NCI-H187 treated with DMSO at 0.1 percent for 48 hours (cell line): ENCODE data around the gene EML6.

ENCODE experiments used
- DNase-seq: peaks from one replicate; lab custom pipeline; 2025; lab: John Stamatoyannopoulos, UW

The EML6 gene

DNA sequence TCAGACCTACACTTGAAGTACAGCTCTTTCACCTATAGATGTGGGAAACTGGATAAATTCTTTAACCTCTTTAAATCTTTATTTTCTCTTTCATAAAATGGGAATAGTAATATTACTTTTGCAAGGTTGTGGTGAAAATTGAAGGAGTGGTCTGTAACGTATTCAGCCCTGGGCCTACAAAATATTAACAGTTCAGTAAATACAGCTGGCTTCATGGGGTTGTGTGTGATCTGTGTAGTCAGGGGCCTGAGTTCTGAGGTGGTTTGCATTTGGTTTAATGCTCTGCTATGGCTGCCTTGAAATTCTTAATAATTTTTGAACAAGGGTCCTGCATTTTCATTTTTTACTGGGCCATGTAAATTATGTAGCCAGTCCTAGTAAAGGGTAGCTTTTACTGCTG is 16.8 kb upstream of the EML6 start:
- DNase-seq: no peak

DNA sequence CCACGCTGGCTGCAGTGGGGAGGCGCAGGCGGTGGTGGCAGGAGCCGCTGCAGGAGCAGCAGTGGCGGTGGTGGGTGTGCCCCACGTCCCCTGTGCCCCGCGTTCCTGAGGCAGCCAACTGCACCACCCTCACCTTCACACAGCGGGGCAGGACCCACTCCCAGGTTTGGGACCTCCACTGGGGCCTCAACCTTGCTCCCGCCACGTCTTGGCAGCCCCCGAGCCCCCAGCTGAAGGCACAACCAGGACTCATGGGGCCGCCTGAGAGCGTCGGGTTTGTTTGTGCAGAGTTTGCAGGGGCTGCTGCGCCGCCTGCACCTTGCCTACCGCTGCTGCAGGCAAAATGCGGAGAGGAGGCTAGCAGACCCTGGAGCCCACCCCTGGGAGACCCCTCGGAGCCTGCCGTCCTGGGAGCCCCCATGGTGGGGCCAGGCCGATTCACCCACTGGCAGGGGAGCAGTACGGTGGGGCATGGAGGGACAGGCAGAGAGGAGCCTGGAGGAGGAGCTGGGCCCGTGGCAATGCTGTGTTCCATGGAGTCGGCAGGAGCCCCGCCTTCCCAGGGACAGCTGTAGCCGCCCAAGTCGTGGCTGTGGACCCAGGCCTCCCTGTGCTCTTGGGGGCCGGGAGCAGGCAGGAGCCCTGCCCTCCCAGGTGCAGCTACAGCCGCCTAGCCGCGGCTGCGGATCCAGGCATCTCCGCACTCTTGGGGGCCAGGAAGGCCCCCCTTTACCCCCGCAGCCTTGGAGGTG is 14.7 kb upstream of the EML6 start:
- DNase-seq: no peak

DNA sequence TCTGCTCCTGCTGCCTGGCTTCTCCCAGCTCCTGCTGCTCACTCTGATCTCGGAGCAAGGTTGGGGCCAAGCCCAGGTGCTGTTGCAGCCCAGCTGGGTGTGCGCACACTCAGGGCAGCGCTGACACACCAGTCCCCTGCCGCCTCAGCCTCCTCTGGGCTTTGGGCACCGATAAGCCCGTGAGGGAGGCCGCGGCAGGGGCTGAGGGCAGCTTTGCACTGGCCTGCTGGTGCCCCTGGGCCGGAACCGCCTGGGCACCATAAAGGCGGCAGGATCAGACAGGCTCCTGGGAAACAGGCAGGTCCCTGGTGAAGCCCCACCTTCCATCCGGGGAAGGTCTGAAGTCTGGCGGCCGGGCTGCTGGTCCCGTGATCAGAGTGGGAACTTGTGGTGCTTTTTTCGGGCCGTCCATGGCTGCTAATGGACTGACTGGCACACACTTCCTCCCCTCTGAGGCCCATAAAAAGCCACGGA is 14.1 kb upstream of the EML6 start:
- DNase-seq: no peak

DNA sequence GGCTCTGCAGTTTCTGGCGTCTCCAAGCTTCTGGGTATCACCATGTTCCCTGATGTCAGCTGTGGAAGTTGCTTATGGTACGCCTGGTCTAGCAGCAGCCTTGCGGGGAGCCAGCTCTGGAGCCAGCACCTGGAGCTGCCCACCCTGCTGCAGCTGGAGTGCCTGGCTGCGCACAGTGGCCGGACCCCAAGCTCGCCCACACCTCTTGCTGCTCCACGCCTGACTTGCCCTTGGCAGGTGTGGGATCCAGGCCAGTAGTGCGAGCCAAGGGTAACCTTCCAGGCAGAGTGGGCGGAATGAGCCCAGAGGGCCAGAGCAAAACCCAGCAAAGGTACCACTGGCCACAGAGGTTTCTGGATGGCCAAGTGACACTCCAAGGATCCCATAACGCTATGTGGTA is 13.2 kb upstream of the EML6 start:
- no peak for DNase-seq

DNA sequence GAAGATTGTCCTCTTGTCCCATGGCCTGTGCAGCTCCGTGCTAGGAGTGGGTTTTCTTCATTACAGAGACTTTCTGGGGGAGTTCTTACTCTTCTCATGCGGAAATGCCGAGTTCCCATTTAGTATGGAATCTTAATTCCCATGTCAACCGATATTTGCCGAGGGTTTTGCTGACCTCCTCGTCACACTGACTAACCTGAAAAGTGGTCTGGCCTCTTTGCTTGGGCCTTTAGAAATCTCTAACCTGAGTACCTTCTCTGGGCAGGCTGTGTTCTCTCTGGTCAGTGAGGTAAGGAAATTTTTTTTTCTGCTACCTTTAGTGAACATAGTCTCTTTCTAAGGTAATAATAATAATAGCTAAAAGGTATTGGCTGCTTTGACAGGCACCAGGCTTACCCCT is 10.9 kb upstream of the EML6 start:
- no peak for DNase-seq

DNA sequence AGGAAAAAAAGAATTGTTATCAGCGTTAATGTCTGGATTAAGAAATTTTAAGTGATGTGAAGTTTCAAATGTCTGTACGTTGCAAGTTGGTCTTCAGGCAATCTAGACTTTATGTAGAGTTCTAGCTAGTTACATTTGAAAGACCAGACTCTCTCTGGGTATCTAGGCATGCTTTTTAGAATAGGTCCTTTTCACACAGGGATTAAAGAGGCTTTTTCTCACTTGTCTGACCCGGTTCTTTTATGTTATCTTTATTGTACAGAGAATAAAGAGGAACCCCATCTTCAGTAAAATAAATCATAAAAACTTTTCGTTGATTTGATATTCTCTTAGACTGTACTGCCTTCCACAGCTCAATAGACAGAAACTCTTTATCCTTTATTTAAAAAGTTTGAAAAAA is 8.5 kb upstream of the EML6 start:
- no peak for DNase-seq

DNA sequence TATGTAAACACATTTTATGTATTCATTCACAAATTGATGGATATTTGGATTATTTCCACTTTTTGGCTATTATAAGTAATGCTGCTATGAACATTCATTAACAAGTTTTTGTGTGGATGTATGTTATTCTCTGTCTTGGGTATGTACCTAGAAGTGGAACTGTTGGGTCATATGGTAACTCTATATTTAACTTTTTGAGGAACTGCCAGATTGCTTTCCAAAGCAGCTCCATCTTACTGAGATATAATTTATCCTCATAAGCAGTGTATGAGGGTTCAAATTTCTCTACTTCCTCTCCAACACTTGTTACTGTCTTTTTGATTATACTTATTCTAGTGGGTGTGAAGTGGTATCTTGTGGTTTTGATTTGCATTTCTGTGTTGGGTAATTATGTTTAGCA is 7.1 kb upstream of the EML6 start:
- DNase-seq: no peak

DNA sequence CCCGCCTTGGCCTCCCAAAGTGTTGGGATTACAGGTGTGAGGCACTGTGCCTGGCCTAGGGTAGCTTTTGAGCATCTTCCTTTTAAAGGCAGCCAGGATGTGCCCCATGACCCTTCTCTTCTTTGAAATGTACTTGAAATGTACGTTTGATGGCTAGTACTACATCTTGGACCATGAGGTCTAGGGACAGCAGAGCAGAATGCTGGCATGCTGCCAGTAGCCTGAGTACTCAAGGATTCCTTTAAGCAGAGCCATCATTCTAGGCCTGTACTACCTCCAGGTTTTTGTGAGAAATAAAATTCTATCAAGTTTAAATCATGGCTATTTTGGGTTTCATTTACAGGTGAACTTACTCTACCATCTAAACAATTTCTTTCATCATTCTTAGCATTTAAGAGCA is 2.9 kb upstream of the EML6 start:
- no peak for DNase-seq

DNA sequence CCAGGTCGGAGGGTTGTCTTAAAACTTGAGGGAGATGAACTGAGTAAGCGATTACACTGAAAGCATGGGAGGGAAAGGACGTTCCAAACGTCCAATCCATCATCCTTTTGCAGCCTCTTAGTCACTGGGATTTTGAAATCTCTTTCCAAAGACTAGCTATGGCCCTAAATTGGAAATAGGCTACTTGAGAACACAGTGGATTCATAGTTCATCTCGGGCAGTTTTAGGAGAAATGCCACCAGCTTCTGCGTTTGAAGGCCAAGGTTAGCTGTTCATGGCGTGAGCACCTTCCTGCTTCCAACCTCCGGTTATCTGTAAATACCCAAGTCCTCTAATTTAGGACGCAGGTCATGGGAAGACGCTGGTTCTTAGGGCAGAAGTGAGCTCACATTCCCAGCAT is 821 bp upstream of the EML6 start:
- no peak for DNase-seq

DNA sequence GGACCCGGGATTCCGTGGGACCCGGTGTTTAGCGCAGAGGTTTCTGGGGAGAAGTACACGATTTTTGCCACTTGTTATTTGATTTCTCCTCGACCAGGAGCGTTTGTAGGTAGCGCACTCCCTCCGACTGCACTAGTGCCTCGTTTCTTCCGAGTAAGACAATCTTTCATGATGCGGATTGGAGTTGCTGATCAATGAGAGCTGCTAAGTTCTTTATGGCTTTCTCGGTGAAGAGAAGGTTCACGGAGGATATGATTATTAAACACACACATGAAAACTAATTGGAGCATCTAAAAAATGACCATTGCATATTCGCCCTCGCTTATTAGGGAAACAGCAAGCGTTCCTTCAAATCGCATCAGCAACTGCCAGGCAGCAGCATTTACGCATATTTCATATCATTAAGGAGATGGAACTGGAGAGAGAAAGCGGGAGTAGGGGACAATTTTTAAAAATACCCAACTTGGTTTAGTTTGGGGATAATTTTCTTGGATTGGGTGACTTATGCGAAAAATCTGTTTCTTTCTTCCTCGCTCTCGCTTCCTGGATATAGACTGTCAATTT is 616 bp downstream of the EML6 start:
- no peak for DNase-seq

DNA sequence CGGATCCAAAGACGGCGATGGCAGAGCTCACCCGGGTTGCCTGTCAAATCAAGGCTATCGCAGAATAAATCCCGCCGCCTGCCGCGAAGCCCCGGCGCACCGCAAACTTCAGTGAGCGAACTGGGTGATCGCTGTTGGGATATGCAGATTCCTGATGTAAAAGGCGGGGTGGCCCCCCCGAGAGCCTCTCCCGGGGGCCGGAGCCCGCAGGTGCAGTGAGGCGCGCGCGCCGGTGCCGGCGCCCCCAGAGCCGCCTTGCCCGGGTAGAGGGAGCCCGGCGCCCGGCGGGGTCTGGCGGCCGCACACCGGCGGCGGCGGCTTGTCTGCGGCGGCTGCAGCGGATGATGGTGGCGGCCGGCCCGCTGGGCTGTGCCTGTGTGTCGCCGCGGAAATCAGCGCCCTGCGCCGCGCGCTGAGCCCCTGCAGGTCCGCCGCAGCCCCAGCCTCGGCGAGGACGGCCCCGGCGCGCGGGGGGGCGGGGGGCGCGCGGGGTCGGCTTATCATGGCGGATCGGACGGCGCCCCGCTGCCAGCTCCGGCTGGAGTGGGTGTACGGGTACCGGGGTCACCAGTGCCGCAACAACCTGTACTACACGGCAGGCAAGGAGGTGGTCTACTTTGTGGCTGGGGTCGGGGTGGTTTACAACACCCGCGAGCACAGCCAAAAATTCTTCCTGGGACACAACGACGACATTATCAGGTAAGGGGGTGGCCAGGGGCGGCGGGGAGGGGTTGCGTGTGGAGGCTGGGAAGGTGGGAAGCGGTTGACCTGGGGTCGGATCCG is 1.3 kb downstream of the EML6 start:
- DNase-seq: no peak

DNA sequence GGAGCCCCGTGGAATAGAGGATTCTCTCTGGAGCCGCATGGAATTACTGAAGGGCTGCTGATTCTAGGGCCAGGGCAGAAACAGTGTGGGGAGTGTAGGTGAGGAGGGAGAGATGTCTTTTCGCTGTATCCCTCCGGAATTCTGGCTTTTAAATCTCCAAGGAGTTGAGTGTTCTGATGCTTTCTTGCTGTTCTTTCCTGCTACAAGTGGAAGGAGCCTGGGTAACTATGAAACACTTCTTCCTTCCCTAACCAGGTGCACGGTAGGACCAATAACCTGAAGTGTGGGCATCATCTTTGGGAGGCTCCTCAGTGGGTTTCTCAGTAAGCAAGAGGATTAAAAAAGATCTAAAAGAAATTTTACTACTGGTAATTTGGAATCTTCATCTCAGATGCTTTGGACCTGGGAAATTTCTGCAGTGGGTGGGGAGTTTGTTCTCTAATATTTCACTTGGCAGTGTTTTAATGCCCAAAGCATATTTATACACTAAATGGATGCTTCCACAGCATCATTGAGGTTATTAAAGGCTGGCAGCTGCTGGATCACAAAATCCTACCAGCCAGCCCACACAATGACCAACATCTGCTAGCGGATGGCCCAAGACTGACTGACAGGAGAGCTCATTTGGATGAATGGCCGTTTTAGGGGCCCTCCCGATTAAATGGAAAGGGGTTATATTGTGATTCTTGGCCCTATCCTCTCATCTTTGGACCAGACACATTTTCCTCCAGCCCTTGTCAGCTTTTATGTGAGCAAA is 2.1 kb downstream of the EML6 start:
- no peak for DNase-seq

DNA sequence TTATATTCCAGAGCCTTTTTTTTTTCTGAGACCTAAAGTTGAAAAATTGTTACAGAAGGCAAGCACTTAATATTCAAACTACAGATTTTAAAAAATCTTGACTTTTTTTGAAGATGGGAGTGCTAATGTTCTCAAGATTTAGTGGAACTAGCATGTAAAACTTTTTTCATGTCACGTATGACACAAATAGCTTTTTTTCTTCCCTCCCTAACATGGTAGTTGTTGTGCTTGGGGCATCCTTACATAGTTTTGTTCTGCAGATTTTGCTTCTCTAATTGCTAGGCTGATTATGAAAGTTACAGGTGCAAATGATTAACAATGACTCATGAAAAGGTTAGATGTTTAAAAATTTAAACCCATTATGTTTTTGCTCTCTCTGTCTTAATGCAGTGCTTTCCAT is 3.0 kb downstream of the EML6 start:
- no peak for DNase-seq

DNA sequence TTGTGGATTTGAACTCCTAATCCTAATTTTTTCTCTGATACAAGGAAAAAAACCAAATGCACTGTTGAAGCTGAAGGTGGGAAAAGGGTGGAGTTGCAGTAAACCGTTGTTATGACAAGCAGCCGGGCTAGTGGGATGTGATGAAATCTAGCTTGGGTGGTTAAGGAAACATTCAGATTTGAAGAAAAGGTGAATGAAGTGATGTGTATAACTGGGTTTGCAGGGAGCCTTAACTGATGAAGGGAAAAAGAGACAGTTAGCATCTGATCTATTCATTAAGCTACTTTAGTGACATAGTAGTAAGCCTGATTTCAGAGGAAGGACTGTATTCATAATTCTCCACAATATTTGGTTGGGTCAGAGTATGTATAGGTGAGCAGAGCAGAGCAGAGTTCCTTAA is 3.5 kb downstream of the EML6 start:
- no peak for DNase-seq

DNA sequence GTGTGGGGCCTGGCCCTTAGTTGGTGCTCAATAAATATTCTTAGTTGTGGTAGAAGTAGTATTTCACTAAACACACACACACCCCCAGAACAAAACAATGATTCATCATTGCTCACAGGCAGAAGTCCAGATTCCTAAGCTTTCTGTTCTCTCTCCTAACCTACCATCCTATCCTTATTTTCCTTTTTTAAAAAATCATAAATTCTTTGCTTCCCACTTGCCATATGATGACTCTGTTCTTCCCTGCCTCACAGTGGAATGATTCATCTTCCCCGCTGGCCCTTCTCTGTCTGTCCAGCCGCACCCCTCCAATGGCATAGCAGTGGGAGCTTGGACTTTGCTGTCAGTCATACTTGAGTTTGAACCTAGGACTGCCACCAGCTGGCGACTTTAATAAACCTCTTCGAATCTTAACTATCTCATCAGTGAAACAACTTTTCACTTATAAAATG is 5.2 kb downstream of the EML6 start:
- no peak for DNase-seq

DNA sequence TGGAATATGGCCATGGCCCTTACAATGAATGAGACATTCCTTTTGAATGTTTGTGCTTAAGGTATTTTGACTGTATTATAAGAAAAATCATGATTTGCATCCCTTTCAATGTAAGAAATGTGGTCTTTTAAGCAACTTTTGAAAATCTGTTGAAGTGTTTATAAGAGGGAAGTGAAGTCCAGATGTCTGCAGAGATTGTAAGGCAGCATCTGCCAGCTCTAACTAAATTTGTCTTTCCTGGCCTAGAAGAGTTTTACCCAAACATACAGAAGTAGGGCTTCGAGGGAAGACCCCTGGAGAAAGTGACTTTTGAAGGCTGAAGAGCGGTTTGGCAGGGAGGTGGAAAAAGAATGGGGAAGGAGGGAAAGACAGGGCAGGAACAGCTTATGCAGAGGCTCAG is 12.2 kb downstream of the EML6 start:
- no peak for DNase-seq

DNA sequence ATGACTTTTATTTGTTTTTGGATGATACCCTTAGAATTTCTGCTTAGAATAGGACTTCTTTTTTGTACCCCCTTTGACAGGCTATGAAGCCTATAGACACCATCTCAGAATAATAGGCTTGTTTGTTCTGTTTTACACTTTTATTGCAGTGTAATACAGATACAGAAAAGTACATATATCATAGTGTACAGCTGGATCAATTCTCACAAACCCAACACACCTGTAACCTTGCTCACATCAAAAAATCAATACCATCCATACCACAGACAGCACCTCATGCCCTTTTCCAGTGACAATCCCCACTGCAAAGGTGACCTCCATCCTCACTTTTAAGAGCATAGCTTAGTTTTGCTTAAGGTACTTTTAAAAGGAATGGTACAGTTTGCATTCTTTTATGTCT is 14.8 kb downstream of the EML6 start:
- no peak for DNase-seq

DNA sequence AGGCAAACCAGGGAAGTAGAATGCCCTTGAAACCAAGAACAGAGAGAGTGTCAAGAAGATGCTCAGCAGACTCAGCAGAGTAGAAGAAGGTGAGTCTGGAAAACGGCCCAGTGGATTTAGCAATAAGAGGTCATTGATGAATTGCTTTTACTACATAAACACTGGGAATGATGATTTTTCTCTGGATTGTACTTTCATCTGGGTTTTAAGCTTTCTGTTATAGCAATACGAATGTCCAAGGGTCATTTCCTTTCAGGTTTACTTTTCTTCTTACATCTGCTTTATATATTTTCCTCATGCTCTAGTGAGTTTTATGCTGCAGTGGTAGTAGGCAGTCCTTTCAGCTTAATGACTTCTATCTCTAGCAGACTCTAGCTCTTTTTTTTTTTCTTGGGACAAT is 16.9 kb downstream of the EML6 start:
- DNase-seq: no peak

DNA sequence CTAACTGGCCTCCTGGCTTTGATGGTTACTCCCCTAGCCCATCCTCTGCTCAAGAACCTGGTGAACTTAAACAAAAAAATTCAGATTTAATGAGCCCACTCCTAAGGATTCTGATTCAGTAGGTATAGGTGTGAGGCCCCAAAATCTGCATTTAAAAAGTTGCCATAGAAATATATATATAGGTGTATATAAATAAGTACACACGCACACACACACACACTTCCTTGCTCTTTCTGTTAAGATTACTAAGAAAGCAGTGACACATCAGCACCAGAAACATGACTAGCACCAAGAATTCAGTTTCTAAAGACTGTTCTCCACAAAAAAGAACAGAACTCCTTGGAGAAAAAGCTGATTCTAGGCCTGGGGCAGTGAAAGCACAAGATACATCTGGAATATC is 17.8 kb downstream of the EML6 start:
- no peak for DNase-seq

DNA sequence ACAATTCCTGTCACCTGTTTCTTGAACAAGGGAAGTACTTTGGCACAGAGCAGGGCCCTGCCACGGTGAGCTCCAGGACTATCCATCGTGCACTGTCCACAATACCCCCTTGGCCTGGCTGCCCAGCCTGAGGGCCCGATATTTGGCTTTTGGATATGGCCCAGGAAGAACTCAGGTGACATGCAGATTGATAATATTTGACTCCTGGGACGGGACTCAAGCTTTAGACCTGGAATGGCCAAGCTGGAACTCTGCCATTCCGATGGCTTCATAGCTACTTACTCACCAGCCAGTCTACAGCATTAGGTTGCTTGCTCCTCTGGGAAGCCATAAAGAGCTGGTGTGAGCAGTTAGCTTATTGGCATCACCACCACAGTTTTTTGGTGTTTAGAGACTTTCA is 26.6 kb downstream of the EML6 start:
- no peak for DNase-seq

DNA sequence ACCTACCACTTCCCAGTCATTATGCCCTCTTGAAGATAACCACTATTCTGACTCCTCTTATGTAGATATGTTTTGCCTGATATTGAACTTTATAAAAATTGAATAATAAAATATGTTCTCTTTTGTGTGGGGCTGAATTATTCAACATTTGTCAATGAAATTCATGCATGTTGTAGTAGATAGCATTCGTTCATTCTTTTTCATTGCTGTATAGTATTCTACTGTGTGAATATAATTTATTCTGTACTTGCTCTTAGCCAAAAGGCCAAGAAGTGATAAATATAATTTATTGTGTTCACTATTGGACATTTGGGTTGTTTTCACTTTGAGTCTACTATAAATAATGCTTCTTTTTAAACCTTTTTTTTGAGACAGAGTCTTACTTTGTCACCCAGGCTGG is 29.0 kb downstream of the EML6 start:
- no peak for DNase-seq

DNA sequence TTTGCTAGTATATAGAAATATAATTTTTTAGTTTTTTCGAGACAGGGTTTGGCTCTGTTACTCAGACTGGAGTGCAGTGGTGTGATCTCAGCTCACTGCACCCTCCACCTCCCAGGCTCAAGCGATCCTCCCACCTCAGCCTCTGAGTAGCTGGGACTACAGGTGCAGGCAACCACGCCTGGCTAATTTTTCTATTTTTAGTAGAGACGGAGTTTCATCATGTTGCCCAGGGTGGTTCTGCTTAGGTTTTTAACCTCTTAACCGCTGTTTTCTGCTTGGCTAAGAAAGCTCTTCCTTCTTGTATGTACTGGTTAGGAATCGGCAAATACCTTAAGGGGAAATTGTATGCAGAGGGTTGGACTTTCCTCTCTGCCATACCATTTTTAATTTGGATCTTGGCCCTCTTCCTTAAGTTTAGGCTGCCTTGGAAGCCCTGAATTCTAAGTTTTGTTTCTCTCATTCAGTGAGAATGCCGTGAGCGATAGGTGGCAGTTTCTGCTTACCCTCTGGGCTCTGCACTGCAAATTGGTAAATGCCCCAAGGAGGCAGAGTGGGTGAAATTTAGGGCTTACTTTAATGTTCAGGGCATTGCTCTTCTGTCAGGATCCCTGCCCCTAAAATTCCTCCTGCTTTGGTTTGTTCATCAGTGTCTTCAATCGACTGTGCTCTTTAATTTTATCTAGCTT is 32.3 kb downstream of the EML6 start:
- peak; percentile 55 for DNase-seq
